ENCODE measurements around the gene EHD1.

Gene EHD1

GRCh38 chr11:64842851-64843685 lies 35.4 kb downstream of the EHD1 start:
- DNase-seq (ENCODE audit: low spot score), result no peak

- no peak for DNase-seq (ENCODE audit: low spot score)
Observed at GRCh38 chr11:64842366-64842759, 36.1 kb downstream of the EHD1 start.

GRCh38 chr11:64841592-64842365 lies 36.6 kb downstream of the EHD1 start:
- no peak for DNase-seq (ENCODE audit: low spot score)

- DNase-seq (ENCODE audit: low spot score), result no peak
Observed at GRCh38 chr11:64839887-64840782, 38.3 kb downstream of the EHD1 start.

- DNase-seq (ENCODE audit: low spot score), result no peak
Observed at GRCh38 chr11:64839335-64839734, 39.1 kb downstream of the EHD1 start.

- no peak for DNase-seq (ENCODE audit: low spot score)
Observed at GRCh38 chr11:64838600-64839334, 39.7 kb downstream of the EHD1 start.

- no peak for DNase-seq (ENCODE audit: low spot score)
Observed at GRCh38 chr11:64837887-64838351, 40.5 kb downstream of the EHD1 start.

GRCh38 chr11:64836448-64837072 lies 41.9 kb downstream of the EHD1 start:
- no peak for DNase-seq (ENCODE audit: low spot score)

GRCh38 chr11:64835616-64836447 lies 42.6 kb downstream of the EHD1 start:
- no peak for DNase-seq (ENCODE audit: low spot score)

- no peak for DNase-seq (ENCODE audit: low spot score)
Observed at GRCh38 chr11:64834723-64835615, 43.5 kb downstream of the EHD1 start.

GRCh38 chr11:64834031-64834722 lies 44.2 kb downstream of the EHD1 start:
- DNase-seq (ENCODE audit: low spot score), result no peak

- no peak for DNase-seq (ENCODE audit: low spot score)
Observed at GRCh38 chr11:64833509-64833908, 44.9 kb downstream of the EHD1 start.

- DNase-seq (ENCODE audit: low spot score), result no peak
Observed at GRCh38 chr11:64833198-64833502, 45.3 kb downstream of the EHD1 start.

- DNase-seq (ENCODE audit: low spot score), result no peak
Observed at GRCh38 chr11:64832467-64833197, 45.8 kb downstream of the EHD1 start.

- no peak for DNase-seq (ENCODE audit: low spot score)
Observed at GRCh38 chr11:64831411-64831891, 47.0 kb downstream of the EHD1 start.

GRCh38 chr11:64829536-64830251 lies 48.7 kb downstream of the EHD1 start:
- DNase-seq (ENCODE audit: low spot score), result no peak

- DNase-seq (ENCODE audit: low spot score), result no peak
Observed at GRCh38 chr11:64827451-64827839, 51.0 kb downstream of the EHD1 start.

Data from CD4-positive, alpha-beta T cell treated with Interleukin-6 at 100 ng/mL for 8 hours (primary cell).